ENCODE results near the gene MEIKIN. TPM values are rescaled to one million over a fixed set of nuclear protein-coding genes. Genes with fewer than 3 reads are reported as not detected.

Gene MEIKIN
- total and polyA plus RNA-seq, 2 of the 8 experiments (the other 6 are each of a cell fraction or from before 2014, with no cell fraction given), result not detected

- TF ChIP-seq ATF2 (IDR thresholded peaks at IDR 0.05; ENCODE audit: low read length) (no peak), MAFK (IDR thresholded peaks at IDR 0.05; ENCODE audit: low read depth, low read length) (no peak), TAF7 (optimal IDR thresholded peaks at IDR 0.05; ENCODE audit: borderline replicate concordance, low read depth, low read length) (no peak), POU5F1 (IDR thresholded peaks at IDR 0.05; ENCODE audit: low read depth, low read length) (no peak), SP1 (IDR thresholded peaks at IDR 0.05; ENCODE audit: low read depth, low read length) (no peak), EGR1 (IDR thresholded peaks at IDR 0.05; ENCODE audit: borderline replicate concordance, low read depth, low read length) (no peak), NRF1 (IDR thresholded peaks at IDR 0.05; ENCODE audit: low read depth, low read length) (no peak), TCF12 (IDR thresholded peaks at IDR 0.05; ENCODE audit: low read depth, low read length) (no peak), RNF2 (IDR thresholded peaks at IDR 0.05; ENCODE audit: borderline replicate concordance, low read depth, low read length, missing control alignments, poor library complexity, severe bottlenecking) (no peak), BCL11A (IDR thresholded peaks at IDR 0.05; ENCODE audit: low read depth in 2 of 2, low read length in 2 of 2) (no peak), HDAC2 (IDR thresholded peaks at IDR 0.05; ENCODE audit: borderline replicate concordance in 1 of 2, low read depth in 2 of 2, low read length in 2 of 2) (no peak), KDM1A (IDR thresholded peaks at IDR 0.05; ENCODE audit: borderline replicate concordance, low read length) (no peak)
Observed at GRCh38 chr5:131824631-131825030, 120.8 kb downstream of the MEIKIN start (continued).
